OCI-M1 (cell line): ENCODE data around the gene RAPGEF2.
"Not testable (repeated sequence)": the region's sequence is repeated elsewhere in the genome, so short reads cannot be mapped to it uniquely, and the experiment has no call there.

ENCODE experiments used
- DNase-seq: peaks from one replicate; lab custom pipeline; 2025; lab: John Stamatoyannopoulos, UW

RAPGEF2 gene

GRCh38 chr4:159098482-159099127, 4.3 kb upstream of the RAPGEF2 start:
- DNase-seq: no peak

DNA sequence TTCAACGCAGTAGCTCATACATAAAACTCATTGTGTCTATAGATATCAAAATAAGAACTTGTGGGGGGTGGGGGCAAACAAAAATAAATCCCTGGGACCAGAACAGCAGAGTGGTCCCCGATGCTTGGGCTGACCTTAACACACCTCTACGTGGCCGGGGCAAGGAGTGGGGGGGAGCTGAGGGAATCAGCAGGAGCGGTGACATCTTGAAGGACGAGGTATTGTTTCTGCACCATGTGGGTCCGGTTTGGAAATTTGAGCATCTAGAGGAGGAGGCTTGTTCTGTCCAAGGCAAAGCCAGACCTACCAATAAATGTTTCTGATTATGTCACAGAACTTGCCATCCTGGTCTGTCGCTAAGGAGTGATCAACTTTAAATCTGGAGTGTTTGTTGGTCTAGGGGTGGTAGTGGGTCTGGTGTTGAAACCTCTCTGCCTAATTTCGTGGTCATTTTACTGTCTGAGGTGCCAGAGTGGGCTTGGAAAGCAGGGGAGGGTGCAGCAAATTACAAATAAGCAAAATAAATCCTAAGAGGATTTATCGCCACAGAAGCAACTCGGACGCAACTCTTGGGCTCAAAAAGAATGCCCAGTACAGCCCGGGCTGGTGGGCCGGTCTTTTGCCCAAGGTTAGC, 774 bp upstream of the RAPGEF2 start:
- no peak for DNase-seq

GRCh38 chr4:159103384-159103990, 608 bp downstream of the RAPGEF2 start:
- DNase-seq: peak; percentile 70

DNA sequence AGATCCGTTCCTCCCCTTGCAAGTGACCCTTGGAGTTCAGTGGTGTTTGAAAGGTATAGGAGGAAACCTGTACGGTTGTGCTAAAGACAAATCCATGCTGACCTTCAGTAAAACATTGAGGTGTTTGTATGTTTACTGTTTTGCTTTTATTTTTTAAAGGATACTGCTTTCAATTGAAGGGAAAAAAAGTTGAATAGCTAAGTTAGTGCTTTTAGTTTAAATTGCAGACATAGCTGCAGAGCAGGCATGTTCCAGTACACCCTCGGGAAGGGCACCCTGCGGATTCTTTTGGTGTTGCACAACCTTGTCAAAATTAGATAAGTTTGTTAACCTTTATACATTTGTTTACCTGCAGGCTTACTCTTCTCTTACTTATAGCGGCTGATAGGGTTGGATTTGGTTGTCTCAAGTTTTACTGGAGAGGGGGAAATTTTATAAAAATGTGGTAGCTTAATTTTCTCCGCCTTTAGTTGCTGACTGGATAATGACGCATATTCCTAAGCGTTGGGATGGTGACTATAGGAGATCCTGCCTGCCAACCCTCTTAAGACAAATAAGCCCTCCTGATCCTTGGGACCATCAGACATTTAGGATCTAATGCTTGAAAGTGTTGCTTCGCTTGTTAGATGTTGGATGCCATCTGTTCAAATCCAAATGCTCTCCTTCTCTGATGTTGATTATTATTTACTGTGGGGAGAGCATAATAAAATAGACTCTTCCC, 2.0 kb downstream of the RAPGEF2 start:
- peak; percentile 89 for DNase-seq

DNA sequence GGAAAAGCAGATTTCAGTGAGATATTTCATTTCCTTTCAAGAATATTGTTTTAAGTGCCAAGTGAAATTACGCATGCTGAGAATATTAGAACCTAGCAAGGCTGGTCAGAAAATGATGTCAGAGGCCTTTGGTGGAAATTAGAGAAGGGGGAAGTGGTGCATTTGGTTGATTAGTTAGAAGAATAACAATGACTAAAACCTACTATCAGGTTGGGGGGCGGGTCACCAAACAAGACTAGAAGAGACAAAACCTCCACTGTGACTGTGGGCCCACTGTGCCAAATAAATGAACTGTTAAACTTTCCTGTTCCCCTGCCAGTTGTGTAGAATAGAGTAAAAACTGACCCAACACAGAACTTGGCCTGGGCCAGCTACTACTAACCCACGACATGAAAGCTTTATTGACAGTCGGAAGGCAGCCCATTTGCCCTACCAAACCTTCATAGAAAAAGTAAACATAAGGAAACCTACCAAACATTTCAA, 2.9 kb downstream of the RAPGEF2 start:
- DNase-seq: peak; percentile 88

GRCh38 chr4:159106636-159107035, 3.8 kb downstream of the RAPGEF2 start:
- peak; percentile 58 for DNase-seq

DNA sequence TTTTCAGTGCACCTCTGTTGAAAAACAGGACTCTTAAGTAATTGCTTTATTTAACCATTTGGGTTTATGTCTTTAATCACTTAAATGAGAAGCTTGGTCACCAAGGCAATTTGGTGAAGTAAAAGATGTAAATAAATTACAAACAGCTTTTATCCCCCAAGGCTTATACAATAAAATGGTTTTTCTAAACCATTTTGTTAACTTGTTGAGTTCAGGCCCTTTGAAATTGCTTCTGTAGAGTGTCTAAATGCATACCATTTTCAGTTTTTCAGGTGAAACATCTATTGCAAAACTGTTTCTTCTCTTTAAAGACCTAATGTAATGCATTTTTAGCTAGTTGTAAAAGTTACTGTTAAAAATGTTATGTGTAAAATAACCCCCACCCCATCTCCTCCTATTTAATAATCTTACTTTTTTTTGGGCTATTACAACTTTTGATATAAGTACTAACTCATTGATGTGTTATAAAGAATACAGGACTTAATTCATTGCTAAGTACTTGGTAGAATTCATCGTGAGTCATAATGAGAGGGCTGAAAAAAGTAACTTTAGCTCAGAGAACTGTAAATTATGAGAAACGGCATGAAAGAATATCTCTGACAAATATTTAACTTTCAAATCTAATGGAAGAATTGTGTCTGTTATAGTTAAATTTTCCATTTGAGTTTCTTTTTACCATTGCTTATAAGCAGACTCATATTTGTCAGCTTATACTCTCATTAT, 4.5 kb downstream of the RAPGEF2 start:
- peak; percentile 55 for DNase-seq

GRCh38 chr4:159108124-159108523, 5.2 kb downstream of the RAPGEF2 start:
- no peak for DNase-seq

GRCh38 chr4:159110961-159111360, 8.1 kb downstream of the RAPGEF2 start:
- DNase-seq: peak; percentile 55

- DNase-seq: peak; percentile 54
Observed at GRCh38 chr4:159111416-159111815, 8.5 kb downstream of the RAPGEF2 start.

DNA sequence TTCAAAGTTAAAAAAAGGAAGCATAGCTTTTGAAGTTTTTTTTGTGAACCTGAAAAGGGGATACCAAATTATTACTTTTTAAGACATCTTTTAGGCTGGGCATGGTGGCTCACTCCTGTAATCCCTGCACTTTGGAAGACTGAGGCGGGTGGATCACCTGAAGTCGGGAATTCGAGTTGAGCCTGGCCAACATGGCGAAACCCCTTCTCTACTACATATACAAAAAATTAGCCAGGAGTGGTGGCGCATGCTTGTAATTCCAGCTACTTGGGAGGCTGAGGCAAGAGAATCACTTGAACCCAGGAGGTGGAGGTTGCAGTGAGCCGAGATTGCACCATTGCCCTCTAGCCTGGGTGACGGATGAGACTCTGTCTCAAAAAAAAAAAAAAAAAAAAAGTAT, 10.5 kb downstream of the RAPGEF2 start:
- not testable (repeated sequence) for DNase-seq

DNA sequence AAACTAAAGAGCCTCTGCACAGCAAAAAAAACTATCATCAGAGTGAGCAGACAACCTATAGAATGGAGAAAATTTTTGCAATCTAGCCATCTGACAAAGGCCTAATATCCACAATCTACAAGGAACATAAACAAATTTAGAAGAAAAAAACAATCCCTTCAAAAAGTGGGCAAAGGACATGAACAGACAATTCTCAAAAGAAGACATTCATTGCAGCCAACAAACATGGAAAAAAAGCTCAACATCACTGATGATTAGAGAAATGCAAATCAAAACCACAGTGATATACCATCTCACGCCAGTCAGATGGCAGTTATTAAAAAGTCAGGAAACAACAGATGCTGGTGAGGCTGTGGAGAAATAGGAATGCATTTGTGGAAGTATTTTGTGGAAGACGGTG, 13.2 kb downstream of the RAPGEF2 start:
- not testable (repeated sequence) for DNase-seq

DNA sequence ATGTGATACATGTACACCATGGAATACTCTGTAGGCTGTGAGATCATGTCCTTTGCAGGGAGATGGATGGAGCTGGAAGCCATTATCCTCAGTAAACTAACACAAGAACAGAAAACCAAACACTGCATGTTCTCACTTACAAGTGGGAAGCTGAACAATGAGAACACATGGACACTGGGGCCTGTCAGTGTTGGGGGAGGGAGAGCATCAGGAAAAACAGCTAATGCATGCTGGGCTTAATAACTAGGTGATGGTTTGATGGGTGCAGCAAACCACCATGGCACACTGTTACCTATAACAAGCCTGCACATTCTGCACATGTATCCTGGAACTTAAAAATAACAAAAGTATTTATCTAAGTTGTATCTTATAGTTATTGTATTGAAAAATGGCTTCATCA, 13.8 kb downstream of the RAPGEF2 start:
- not testable (repeated sequence) for DNase-seq

GRCh38 chr4:159117564-159117963, 14.7 kb downstream of the RAPGEF2 start:
- DNase-seq: no peak

GRCh38 chr4:159117968-159118367, 15.1 kb downstream of the RAPGEF2 start:
- DNase-seq: no peak

DNA sequence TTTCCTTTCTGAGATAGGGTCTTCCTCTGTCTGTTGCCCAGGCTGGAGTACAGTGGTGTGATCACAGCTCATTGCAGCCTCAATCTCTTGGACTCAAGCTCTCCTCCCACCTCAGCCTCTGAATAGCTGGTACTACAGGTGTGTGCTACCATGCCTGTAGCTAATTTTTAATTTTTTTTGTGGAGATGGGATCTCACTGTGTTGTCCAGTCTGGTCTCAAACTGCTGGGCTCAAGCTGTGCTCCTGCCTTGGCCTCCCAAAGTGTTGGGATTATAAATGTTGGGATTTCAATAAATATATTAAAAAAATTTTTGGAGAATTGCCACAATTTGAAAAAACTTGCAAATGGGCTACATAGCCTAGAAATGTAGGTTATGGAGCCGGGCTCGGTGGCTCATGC, 18.5 kb downstream of the RAPGEF2 start:
- DNase-seq: no peak

- DNase-seq: no peak
Observed at GRCh38 chr4:159126716-159127115, 23.8 kb downstream of the RAPGEF2 start.

- peak; percentile 46 for DNase-seq
Observed at GRCh38 chr4:159127745-159128518, 25.1 kb downstream of the RAPGEF2 start.

- DNase-seq: no peak
Observed at GRCh38 chr4:159129814-159130550, 27.1 kb downstream of the RAPGEF2 start.

- DNase-seq: no peak
Observed at GRCh38 chr4:159131564-159131963, 28.7 kb downstream of the RAPGEF2 start.
